Body of pancreas (tissue), 4 donors: ENCODE results near the gene KCNJ10. TPM values are rescaled to one million over a fixed set of nuclear protein-coding genes. Genes with fewer than 3 reads are reported as not detected.

ENCODE experiments used
- ATAC-seq: fragments of 150-250 bp; one replicate; pipeline ENCODE4 v1.9.1; 2016
- DNase-seq, 4 donors: peaks; one replicate each; pipeline ENCODE4 v3.0.0-alpha.2; 2019
- H3K27ac ChIP-seq, 4 donors: fragments of 200-600 bp; sonication (generic); 1 replicate in 3 of 4; 2 replicates in 1 of 4; pipeline versions ENCODE4 v1.5.1 to v1.6.1; 2016 to 2019; ENCODE audit warnings: mild to moderate bottlenecking in 1 of 4, mixed read lengths in 1 of 4, moderate library complexity in 1 of 4
- H3K27me3 ChIP-seq, 2 donors: fragments of 200-600 bp; sonication (generic); one replicate each; pipeline ENCODE4 v1.6.0; 2016; ENCODE audit warnings: mild to moderate bottlenecking in 1 of 2
- H3K36me3 ChIP-seq, 2 donors: fragments of 200-600 bp; sonication (generic); replicated peaks in 1 of 2; 2 replicates each; pipeline ENCODE4 v1.5.1; 2016; ENCODE audit warnings: low read depth in 2 of 2; ENCODE audit not compliant: insufficient read depth in 1 of 2
- H3K4me1 ChIP-seq: fragments of 200-600 bp; sonication (generic); one replicate; pipeline ENCODE4 v1.6.0; 2016
- H3K4me3 ChIP-seq, 2 donors: fragments of 200-600 bp; sonication (generic); 1 replicate in 1 of 2; 2 replicates in 1 of 2; pipeline ENCODE4 v1.5.1; 2016 to 2019
- H3K9me3 ChIP-seq, 3 donors: fragments of 200-600 bp; sonication (generic); 1 replicate in 2 of 3; 2 replicates in 1 of 3; pipeline ENCODE4 v1.5.1; 2016
- POLR2A ChIP-seq, 3 donors: fragments of 450-650 bp; IDR thresholded peaks; one replicate each; pipeline ENCODE4 v1.6.1; 2016; ENCODE audit warnings: antibody characterized with exemption in 3 of 3, mild to moderate bottlenecking in 2 of 3
- WGBS, 2 donors: methylation state at CpG; one replicate each; pipeline ENCODE4 v1.1.5; 2017; 5-methylcytosine and 5-hydroxymethylcytosine counted together
- intact Hi-C: fragments of 100-400 bp; cut with DNase I; formaldehyde crosslinking; loops from one replicate; pipeline ENCODE4 v1.15.1; 2023
- total RNA-seq, 2 donors: library from RNA; depleted of rRNA; stranded (reverse); fragments of >200 nt; gene quantifications; one replicate each; pipeline ENCODE4 v1.1.0, GENCODE V29; 2016
- TF ChIP-seq, protein P1 (sequence below), 7 experiments: fragments of 450-650 bp in 4 of 7; fragments of 200-600 bp in 3 of 7; sonication (generic) in 3 of 7; IDR thresholded peaks; one replicate each; pipeline ENCODE4 v1.5.1; 2016 to 2019; ENCODE audit warnings: antibody characterized with exemption in 7 of 7

Gene KCNJ10
- total RNA-seq, 2 donors from 2014 or later = not detected

DNA sequence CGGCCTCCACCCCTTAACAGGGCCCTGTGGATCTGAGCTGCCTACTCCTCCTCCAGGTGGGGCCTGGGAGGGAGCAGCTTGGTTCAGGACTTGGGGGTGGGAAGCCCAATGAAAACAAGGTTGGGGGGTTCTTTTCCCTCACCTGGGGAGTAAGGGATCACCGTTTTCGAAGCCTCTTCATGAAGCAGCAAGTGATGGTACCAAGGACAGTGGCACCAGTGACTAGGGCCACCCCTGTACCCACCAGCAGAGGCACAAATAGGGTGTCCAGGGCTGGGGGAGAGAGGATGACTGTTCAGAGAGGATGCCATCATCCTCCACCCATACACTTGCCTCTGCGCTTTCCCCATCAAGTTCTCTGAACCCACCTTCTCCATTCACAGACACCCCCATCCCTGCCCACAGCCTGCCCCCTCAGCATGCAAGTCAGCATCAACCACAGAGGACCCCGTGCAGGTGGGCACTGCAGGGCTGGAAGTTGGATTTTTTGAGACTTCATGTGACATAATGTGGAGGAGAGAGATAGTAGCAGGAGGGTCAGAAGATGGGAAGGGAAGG, 21.8 kb upstream of the KCNJ10 start:
- H3K4me3 ChIP-seq = no peak overlapping the region
- intact Hi-C loops = no loop called here

DNA sequence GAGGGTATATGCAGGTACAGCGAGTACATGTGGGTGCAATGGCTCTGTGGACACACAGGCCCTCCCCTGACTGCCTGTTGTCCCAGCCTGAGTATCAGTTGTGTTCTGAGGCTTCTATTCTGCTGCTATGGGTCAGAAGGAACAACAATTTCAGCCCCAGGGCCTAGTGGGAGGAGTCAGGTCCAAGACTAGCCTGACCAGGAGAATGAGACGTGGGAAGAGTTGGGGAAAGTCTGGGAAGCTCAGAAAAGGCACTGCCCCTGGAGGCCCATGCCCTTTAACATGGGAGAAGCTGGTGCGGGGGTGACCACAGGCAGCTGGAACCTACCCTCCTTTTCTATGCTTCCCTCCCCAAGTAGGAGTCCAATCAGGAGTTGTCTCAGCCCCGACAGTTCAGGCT, 20.8 kb upstream of the KCNJ10 start:
- no peak overlapping the region for H3K27ac ChIP-seq
- H3K36me3 ChIP-seq = peaks cover 0 to 8% of the 10 kb centered on the region in 2 donors
- DNase-seq (no peak), ATAC-seq (no peak)
- TF ChIP-seq, protein P1, sequence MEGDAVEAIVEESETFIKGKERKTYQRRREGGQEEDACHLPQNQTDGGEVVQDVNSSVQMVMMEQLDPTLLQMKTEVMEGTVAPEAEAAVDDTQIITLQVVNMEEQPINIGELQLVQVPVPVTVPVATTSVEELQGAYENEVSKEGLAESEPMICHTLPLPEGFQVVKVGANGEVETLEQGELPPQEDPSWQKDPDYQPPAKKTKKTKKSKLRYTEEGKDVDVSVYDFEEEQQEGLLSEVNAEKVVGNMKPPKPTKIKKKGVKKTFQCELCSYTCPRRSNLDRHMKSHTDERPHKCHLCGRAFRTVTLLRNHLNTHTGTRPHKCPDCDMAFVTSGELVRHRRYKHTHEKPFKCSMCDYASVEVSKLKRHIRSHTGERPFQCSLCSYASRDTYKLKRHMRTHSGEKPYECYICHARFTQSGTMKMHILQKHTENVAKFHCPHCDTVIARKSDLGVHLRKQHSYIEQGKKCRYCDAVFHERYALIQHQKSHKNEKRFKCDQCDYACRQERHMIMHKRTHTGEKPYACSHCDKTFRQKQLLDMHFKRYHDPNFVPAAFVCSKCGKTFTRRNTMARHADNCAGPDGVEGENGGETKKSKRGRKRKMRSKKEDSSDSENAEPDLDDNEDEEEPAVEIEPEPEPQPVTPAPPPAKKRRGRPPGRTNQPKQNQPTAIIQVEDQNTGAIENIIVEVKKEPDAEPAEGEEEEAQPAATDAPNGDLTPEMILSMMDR (IDR thresholded peaks at IDR 0.05) = no peak
- TF ChIP-seq POLR2A (IDR thresholded peaks at IDR 0.05) = no peak
- intact Hi-C loops = no loop called here
- 91 to 96% methylated on average over 4 of the region's 4 CpGs for WGBS, 2 donors
- H3K4me3 ChIP-seq = no peak overlapping the region
- H3K27me3 ChIP-seq = no peaks in the 10 kb centered on the region
- H3K9me3 ChIP-seq = no peaks in the 10 kb centered on the region
- H3K4me1 ChIP-seq = peaks cover 21% of the 10 kb centered on the region

More for the DNA sequence above, 21.8 kb upstream of the KCNJ10 start:
- no peaks in the 10 kb centered on the region for H3K27me3 ChIP-seq
- 91 to 94% methylated on average over 5 of the region's 5 CpGs for WGBS, 2 donors
- H3K27ac ChIP-seq = no peak overlapping the region
- TF ChIP-seq, protein P1 (IDR thresholded peaks at IDR 0.05) = no peak
- TF ChIP-seq POLR2A (IDR thresholded peaks at IDR 0.05) = no peak
- no peaks in the 10 kb centered on the region for H3K9me3 ChIP-seq
- no peak for ATAC-seq
- peaks cover 31% of the 10 kb centered on the region for H3K4me1 ChIP-seq
- DNase-seq = no peak
- H3K36me3 ChIP-seq = peaks cover 0 to 8% of the 10 kb centered on the region in 2 donors

DNA sequence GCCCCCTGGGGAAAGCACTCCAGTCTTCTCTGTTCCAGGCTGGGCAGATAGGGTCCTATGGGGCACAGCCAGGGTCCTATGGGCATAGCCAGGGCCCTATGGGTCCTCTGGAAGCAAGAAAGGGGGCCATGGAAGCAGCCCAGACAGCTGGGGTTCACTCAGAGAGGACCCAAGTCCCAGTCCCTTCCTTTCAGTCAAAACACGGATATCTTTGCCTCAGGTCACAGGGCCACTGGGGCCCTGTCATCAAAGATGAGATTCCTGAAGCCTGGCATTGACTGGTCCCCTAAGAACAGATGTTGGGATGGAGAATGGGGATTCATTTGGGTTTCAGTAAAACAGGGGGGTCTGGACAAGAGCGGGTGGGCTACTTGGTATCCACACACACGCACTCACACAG, 19.9 kb upstream of the KCNJ10 start:
- Histone ChIP-seq H3K27ac (no peak overlapping the region), H3K27me3 (no peaks in the 10 kb centered on the region), H3K9me3 (no peaks in the 10 kb centered on the region), H3K4me1 (peaks cover 14% of the 10 kb centered on the region), H3K36me3 (peaks cover 0 to 8% of the 10 kb centered on the region in 2 donors), H3K4me3 (no peak overlapping the region)
- WGBS, 2 donors = 67 to 90% methylated on average over 3 of the region's 3 CpGs
- no peak for DNase-seq
- no peak for ATAC-seq
- TF ChIP-seq POLR2A (IDR thresholded peaks at IDR 0.05) = no peak
- TF ChIP-seq, protein P1 (IDR thresholded peaks at IDR 0.05) = no peak
- intact Hi-C loops = loop anchor here (5.0 kb wide), 2 partner anchors 38 to 148 kb away; no protein-coding TSS in a partner anchor

DNA sequence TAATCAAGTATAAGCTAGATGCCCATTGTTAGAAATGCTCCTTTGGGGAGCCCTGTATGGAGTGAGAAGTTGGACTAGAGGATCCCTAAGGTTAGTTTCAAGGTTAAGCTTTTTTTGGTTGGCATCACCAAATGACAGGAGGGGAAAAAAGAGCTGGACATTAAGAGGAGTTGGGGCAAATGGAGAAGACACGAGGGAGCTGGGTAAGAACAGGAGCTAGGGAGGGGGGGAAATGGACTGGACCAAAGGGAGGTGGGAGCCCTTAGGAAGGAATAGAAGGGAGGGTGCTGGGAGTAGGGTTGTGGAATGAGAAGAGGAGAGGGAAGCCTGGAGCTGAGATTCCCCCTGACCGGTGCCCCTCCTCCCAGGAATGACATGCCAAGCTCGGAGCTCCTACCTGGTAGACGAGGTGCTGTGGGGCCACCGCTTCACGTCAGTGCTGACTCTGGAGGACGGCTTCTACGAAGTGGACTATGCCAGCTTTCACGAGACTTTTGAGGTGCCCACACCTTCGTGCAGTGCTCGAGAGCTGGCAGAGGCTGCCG, 17.2 kb upstream of the KCNJ10 start:
- Histone ChIP-seq H3K4me3 (no peak overlapping the region), H3K27me3 (no peaks in the 10 kb centered on the region), H3K4me1 (peaks cover 15% of the 10 kb centered on the region), H3K9me3 (no peaks in the 10 kb centered on the region), H3K27ac (no peak overlapping the region), H3K36me3 (peaks cover 0 to 8% of the 10 kb centered on the region in 2 donors)
- DNase-seq (no peak), ATAC-seq (no peak)
- TF ChIP-seq POLR2A (IDR thresholded peaks at IDR 0.05) = no peak
- TF ChIP-seq, protein P1 (IDR thresholded peaks at IDR 0.05) = no peak
- intact Hi-C loops = loop anchor here (5.0 kb wide), 2 partner anchors 35 to 145 kb away; no protein-coding TSS in a partner anchor
- 91 to 92% methylated on average over 12 of the region's 12 CpGs for WGBS, 2 donors
